RPMI8226 (cell line): ENCODE measurements around the gene CUEDC1.
A peak's percentile ranks its signal among the peaks of the same experiment; 100 is the strongest.
"Not testable (repeated sequence)": the region's sequence is repeated elsewhere in the genome, so short reads cannot be mapped to it uniquely, and the experiment has no call there.

Experiments
- DNase-seq: peaks from one replicate; pipeline ENCODE4 v3.0.0-alpha.2; 2015

The CUEDC1 gene

GRCh38 chr17:57937492-57937891 is 17.7 kb downstream of the CUEDC1 start:
- no peak for DNase-seq

DNA sequence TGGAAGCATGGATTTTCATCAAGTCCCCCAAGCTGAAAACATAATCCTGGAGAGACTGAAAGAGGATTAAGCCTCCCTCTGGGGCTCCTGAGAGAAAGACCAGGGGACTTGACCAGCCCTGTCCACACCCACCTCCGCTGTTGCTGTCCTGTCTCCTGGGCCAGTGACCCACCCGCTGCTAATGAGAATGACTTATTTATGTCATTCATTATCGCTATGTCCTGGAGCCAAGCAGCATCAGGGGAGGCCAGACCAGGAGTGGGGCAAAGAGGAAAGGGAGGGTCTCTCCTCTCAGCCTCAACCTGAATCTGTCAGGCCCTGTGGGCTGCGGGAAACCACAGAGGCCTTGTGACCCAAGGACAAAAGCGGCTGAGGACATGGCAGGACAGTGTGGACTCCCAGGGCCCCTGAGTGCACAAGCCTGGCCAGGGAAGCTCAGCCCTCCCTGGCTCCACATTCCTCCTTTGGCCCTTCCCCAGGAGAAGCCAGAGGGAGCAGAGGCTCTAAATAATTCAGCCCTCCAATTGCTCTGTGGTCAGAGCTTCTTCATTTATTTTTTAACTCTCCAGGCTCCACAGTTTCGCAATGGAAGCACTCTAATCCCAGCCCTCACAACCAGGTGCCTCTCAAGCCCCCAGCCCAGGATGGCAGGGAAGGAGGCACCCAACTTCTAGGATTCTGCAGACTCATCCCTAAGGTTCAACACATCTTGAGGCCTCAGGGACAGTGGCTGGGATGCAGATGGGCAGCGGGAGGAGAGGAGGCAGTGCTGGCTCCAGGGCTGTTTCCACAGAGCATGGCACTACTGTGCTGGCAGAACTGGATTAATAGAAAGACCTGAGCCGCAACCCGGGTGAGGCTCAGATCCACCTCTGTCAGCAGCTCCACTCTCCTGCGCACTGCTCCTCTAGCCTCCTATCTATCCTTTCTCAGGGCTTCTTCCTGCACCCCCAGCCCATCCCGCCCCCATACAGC is 19.1 kb downstream of the CUEDC1 start:
- no peak for DNase-seq

GRCh38 chr17:57931488-57932137 is 23.6 kb downstream of the CUEDC1 start:
- DNase-seq, result no peak

- DNase-seq, result no peak
Observed at GRCh38 chr17:57930239-57930638, 25.0 kb downstream of the CUEDC1 start.

DNA sequence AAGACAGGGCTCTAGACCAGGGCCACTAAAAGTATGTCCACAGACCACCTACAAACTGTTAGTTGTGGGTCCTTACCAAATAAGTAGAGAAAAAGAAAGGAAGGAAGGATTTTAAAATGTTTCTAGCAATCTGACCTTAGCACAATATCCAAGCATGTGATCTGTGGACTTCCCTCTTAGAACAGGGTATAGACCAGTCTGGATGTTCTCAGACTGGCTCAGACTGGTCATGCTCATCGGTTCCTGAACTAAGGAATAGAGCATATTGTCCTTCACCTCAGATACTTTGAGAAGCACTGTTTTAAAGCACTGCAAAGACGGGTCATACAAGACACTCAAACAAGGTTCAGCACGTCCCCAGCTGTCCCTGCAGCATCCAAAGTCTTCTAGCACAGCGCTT is 25.8 kb downstream of the CUEDC1 start:
- DNase-seq, result no peak

- DNase-seq, result no peak
Observed at GRCh38 chr17:57928928-57929327, 26.3 kb downstream of the CUEDC1 start.

GRCh38 chr17:57927048-57927723 is 28.0 kb downstream of the CUEDC1 start:
- no peak for DNase-seq

DNA sequence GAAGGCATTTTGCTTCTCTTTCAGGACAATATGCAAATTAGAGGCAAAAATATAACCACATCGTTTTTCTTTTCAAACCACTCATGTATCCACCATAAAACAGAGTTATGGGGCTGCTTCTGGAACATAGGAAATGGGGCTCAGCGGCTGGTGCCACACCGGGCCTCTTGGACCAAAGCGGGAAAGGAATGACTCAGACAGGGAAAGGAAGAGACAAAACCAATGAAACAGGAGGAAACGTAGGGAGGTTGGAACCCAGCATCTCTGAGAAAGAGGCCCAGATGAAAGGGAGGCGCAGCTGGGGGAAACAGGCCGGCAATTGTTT is 28.5 kb downstream of the CUEDC1 start:
- DNase-seq, result no peak

GRCh38 chr17:57925361-57925990 is 29.7 kb downstream of the CUEDC1 start:
- DNase-seq, result no peak

DNA sequence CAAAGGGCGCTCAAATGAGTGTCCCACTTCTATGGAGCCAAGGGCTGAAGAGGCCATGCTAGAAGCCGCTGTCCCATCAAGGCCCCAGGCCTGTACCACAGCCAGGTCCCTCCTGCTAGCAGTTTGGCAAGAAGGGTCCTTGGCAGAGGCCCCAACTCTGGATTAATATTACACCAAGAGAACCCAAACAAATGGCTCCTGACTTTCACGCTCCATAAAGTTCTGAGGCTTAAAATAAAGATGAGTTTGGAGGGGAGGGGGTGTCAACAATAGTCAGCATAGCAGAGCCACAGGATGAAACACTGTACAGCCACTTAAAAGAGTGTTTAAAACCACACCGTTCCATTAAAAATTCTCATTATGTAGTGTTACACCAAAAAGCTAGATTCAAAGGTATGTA is 30.5 kb downstream of the CUEDC1 start:
- DNase-seq, result no peak

DNA sequence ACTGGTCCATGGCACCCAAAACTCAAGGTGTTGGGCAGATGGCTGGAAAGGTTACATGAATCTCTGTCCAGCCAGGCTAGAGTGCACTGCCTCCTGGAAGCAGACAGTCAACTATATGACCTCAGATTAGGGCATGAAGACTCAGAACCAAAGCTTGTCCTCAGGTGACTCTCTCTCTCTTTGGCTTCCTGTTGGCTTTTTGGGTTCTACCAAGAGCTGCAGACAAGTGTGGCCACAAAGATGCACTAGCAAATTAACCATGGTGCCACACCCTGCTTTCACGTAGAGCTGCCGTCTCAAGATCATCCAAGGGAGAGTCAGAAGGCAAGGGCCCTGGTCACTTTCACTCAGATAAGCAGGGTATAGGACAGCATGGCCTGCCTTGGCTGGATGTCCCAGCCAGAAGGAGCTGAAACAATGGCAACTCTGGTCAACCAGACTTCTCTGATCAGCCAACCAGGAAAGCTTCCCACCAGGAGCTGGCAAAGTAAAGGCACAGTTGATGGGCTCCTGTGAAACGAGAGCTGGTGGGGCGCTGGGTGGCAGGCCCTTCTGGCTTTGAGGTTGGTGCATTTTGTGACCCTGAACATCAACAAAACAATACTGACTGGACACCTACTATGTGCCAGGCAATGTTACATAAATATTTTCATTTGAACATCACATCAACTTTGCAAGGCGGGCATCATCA is 31.9 kb downstream of the CUEDC1 start:
- DNase-seq, result no peak

GRCh38 chr17:57922745-57923144 is 32.5 kb downstream of the CUEDC1 start:
- DNase-seq, result not testable (repeated sequence)

GRCh38 chr17:57920916-57921703 is 34.1 kb downstream of the CUEDC1 start:
- no peak for DNase-seq

DNA sequence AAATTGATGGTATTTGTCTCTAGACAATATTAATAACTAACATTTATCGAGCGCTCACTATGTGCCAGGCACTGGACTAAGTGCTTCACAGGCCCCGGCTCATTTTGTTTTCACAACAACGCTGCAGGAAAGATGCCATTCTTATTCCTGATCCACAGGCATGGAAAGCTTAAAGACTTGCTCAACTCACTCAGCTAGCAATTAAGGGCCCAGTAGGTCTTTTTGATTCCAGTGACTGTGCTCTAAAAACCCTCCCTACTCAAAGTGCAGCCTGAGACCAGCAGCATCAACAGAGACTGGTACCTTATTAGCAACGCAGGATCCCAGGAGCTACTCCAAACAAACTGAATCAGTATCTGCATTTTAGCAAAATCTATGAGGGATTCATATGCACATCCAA is 35.3 kb downstream of the CUEDC1 start:
- no peak for DNase-seq

DNA sequence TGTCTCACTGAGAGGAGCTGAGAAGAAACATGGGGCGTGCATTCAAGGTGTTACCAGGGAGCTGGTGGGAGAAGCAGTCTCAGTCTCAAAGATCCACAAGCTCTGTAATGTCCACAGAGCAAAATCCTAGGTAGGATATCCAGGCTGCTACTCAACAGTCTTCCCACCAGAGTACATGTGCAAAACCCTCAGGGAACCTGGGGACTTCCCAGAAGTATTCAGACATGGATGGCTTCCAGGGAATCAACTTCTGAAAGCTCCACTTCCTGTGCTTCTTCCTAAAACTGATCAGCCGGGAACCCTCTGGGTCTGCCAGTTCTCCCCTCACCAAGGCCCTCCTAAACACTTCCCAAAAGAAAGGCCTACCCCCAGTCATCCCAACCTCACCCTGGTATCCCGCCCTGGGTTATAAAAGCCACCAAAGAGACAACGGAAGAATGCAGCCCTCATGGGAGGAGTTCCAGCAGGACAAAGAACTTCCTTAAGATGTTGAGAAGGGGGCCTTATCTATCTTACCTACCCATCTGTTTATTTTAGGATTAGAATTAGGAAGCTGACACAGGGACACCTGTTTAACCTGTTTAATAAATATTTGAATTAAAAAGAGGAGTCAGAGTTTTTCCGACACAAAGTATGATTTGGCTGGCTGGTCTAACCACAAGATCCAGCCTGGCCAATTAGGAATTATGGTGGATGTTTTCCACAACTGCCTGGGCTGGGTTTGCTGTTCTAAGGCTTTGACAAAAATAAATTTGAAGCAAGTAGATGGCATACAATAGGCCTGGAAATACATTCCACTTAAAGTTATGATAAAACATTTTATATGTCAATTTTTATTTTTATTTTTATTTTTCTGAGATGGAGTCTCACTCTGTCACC is 37.0 kb downstream of the CUEDC1 start:
- DNase-seq, result no peak

DNA sequence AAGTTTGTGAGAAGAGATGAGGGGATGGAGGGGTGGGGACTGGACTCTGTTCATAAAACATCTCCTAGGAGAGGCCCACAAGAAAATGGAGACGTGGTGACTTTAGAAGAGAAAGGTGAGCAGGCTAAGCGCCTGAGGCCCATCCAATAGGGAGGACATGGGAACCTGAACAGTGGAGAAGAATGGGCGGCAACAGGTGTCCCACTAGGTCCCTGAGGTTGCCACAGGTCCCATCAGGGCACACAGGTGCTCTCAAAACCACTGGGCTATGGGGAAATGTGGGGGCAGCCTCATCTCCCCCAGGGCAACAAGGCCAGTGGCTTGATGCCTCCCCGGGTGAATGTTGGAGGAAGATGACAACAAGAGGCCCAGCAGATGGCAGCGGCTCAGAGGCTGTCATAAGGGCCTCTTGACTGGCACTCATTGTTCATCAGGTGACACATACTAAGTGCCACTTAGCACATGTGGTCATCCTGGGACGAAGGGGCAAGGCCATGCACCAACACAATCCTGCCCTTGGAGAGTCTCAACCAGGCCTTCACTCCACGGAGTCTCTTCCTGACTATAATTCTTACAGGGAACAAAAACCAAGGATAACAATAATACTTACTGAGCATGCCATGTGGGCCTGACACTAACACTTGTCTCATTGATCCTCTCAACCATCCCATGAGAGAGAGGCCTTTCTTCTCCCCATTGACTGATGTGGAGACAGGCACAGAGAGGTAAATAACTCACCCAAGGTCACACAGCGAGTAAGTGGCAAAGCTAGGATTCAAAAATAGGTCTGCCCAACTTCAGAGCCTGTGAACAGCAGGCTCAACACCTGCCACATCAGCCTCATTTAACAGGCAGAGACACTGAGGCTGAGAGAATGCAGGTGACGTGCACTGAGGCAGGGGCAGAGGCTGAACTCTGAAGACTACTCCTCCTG is 38.0 kb downstream of the CUEDC1 start:
- DNase-seq, result peak; percentile 64

DNA sequence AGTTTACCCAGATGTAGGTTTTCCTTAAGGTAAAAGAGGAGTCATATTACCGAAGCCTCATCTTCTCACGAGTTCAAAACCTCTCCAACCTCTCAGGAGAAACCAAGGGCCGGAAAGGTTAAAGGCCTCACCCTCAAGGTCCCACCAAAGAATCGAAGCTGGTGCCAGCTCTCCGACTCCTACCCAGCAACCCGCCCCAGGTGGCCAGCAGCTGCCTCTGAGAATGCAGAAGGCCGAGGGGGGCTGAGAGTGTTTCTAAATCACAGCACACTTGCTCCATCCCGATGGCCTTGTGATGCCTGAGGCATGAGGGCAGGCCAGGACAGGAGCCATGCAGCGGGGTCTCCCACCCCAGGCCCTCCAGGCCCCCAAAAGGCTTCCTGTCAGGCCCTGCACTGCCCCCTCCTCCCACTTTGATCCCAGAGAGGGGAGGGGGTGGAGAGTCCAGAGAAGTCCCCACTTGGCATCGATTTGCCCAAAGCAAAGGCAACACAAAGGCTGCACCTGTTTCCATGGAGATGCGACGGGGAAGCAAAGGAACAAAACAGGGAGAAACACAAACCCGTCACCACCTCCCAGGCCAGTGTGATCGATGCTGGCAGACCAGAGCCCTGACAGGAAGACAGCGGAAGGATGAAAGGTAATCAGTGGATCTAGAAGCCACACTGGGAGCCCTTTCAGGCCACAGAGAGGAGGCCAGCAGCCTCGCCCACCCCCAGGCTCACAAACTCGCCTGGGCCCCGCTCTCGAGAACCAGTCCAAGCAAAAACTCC is 39.0 kb downstream of the CUEDC1 start:
- DNase-seq, result no peak

DNA sequence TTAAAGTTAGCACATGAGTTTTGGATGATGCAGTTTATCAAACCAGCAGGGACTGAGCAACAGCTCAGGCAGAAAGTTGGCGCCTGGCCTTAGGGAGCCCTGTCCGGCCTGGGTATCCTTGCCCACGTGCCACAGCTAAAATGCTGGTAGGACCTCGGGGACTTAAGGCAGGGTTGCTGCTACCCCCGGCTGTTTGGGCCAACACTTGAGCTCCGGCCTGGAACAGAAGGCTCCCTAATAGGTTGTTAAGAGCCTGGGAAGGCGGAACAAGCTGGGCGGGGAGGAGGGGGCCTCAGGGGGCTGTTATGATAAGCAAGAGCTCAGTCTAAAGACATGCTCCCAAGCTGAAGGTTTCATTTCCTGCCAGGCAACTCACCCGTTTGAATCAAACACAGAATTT is 39.7 kb downstream of the CUEDC1 start:
- no peak for DNase-seq
